Activated naive CD4-positive, alpha-beta T cell treated with anti-CD3 and anti-CD28 coated beads for 36 hours (primary cell): ENCODE data around the gene NUDT16. TPM values are rescaled to one million over a fixed set of nuclear protein-coding genes. Genes with fewer than 3 reads are reported as not detected.
"Not testable (repeated sequence)": the region's sequence is repeated elsewhere in the genome, so short reads cannot be mapped to it uniquely, and the experiment has no call there.

ENCODE experiments used
- CTCF ChIA-PET: fragments of 350-600 bp; sonication (Branson Sonifier 250); formaldehyde crosslinking; loops from one replicate; lab custom pipeline; 2021; ENCODE audit warnings: antibody characterized with exemption; lab: Charles Lee
- DNase-seq: peaks from one replicate; pipeline ENCODE4 v3.0.0-alpha.2; 2020
- H3K27ac Mint-ChIP-seq: one replicate; pipeline ENCODE4 v1.8.0; 2021; ENCODE audit warnings: mild to moderate bottlenecking, mixed read lengths
- H3K27me3 Mint-ChIP-seq: one replicate; pipeline ENCODE4 v1.8.0; 2021; ENCODE audit warnings: low read depth, mixed read lengths
- H3K36me3 Mint-ChIP-seq: one replicate; pipeline ENCODE4 v1.8.0; 2021; ENCODE audit warnings: low read depth, mixed read lengths
- H3K4me1 Mint-ChIP-seq: one replicate; pipeline ENCODE4 v1.8.0; 2021; ENCODE audit warnings: low read depth, mixed read lengths
- H3K4me3 Mint-ChIP-seq: one replicate; pipeline ENCODE4 v1.8.0; 2021; ENCODE audit warnings: mild to moderate bottlenecking, moderate library complexity, mixed read lengths
- H3K9me3 Mint-ChIP-seq: one replicate; pipeline ENCODE4 v1.8.0; 2021; ENCODE audit warnings: mixed read lengths
- intact Hi-C: fragments of 100-400 bp; cut with micrococcal nuclease; formaldehyde crosslinking; loops from one replicate; pipeline ENCODE4 v1.15.1; 2023
- total RNA-seq, 2 experiments: library from RNA; stranded (reverse); gene quantifications; one replicate each; pipeline ENCODE4 v1.2.3, GENCODE V29; 2021

NUDT16 gene
- total RNA-seq, 2 experiments from 2014 or later: 4.9 to 5.9 TPM

GRCh38 chr3:131360191-131360755 is 21.3 kb upstream of the NUDT16 start:
- Mint-ChIP-seq H3K4me1 (peaks cover 13% of the 10 kb centered on the region), H3K27me3 (peaks cover 36% of the 10 kb centered on the region), H3K27ac (no peak overlapping the region), H3K4me3 (no peak overlapping the region), H3K9me3 (peaks cover under 1% of the 10 kb centered on the region), H3K36me3 (no peaks in the 10 kb centered on the region)
- intact Hi-C loops: no loop called here
- DNase-seq: no peak
- CTCF ChIA-PET: interaction anchor here (0.7 kb wide), 1 partner anchor 21 kb away, joined by 4 read pairs; the partner anchor contains the start of gene NUDT16

- CTCF ChIA-PET: interaction anchor here (0.7 kb wide), 1 partner anchor 21 kb away, joined by 4 read pairs; the partner anchor contains the start of gene NUDT16
- H3K27ac Mint-ChIP-seq, H3K9me3 Mint-ChIP-seq, intact Hi-C loops, H3K36me3 Mint-ChIP-seq, H3K4me3 Mint-ChIP-seq, DNase-seq: not testable (repeated sequence)
- Mint-ChIP-seq H3K27me3 (peaks cover 42% of the 10 kb centered on the region), H3K4me1 (peaks cover 13% of the 10 kb centered on the region)
Measured at GRCh38 chr3:131361066-131361463, 20.5 kb upstream of the NUDT16 start.

GRCh38 chr3:131361464-131362421 is 19.8 kb upstream of the NUDT16 start:
- Mint-ChIP-seq H3K27ac (no peak overlapping the region), H3K4me1 (peaks cover 13% of the 10 kb centered on the region), H3K9me3 (peaks cover 3% of the 10 kb centered on the region), H3K36me3 (no peaks in the 10 kb centered on the region), H3K27me3 (peaks cover 39% of the 10 kb centered on the region), H3K4me3 (peak overlapping the region; percentile 49)
- DNase-seq: peak; percentile 15
- CTCF ChIA-PET: no interaction called here
- intact Hi-C loops: no loop called here

- peaks cover 13% of the 10 kb centered on the region for H3K4me1 Mint-ChIP-seq
- peaks cover 38% of the 10 kb centered on the region for H3K27me3 Mint-ChIP-seq
- no peaks in the 10 kb centered on the region for H3K36me3 Mint-ChIP-seq
- CTCF ChIA-PET: no interaction called here
- H3K4me3 Mint-ChIP-seq: no peak overlapping the region
- peaks cover 3% of the 10 kb centered on the region for H3K9me3 Mint-ChIP-seq
- intact Hi-C loops: no loop called here
- DNase-seq: no peak
- no peak overlapping the region for H3K27ac Mint-ChIP-seq
Measured at GRCh38 chr3:131363275-131363674, 18.3 kb upstream of the NUDT16 start.

GRCh38 chr3:131370935-131371687 is 10.5 kb upstream of the NUDT16 start:
- intact Hi-C loops: no loop called here
- H3K36me3 Mint-ChIP-seq: no peaks in the 10 kb centered on the region
- H3K4me3 Mint-ChIP-seq: no peak overlapping the region
- H3K27me3 Mint-ChIP-seq: no peaks in the 10 kb centered on the region
- CTCF ChIA-PET: no interaction called here
- no peaks in the 10 kb centered on the region for H3K9me3 Mint-ChIP-seq
- no peak overlapping the region for H3K27ac Mint-ChIP-seq
- no peaks in the 10 kb centered on the region for H3K4me1 Mint-ChIP-seq
- no peak for DNase-seq

GRCh38 chr3:131371688-131372066 is 9.9 kb upstream of the NUDT16 start:
- no peak overlapping the region for H3K4me3 Mint-ChIP-seq
- no peaks in the 10 kb centered on the region for H3K27me3 Mint-ChIP-seq
- H3K27ac Mint-ChIP-seq: no peak overlapping the region
- intact Hi-C loops: no loop called here
- no peaks in the 10 kb centered on the region for H3K36me3 Mint-ChIP-seq
- H3K9me3 Mint-ChIP-seq: no peaks in the 10 kb centered on the region
- no peaks in the 10 kb centered on the region for H3K4me1 Mint-ChIP-seq
- no peak for DNase-seq
- CTCF ChIA-PET: no interaction called here

- Mint-ChIP-seq H3K4me3 (no peak overlapping the region), H3K27ac (no peak overlapping the region), H3K4me1 (no peaks in the 10 kb centered on the region), H3K9me3 (no peaks in the 10 kb centered on the region), H3K36me3 (no peaks in the 10 kb centered on the region), H3K27me3 (no peaks in the 10 kb centered on the region)
- intact Hi-C loops: no loop called here
- no peak for DNase-seq
- CTCF ChIA-PET: no interaction called here
Measured at GRCh38 chr3:131374741-131375140, 6.8 kb upstream of the NUDT16 start.

- Mint-ChIP-seq H3K27ac (peak overlapping the region; percentile 81), H3K4me3 (peak overlapping the region; percentile 94), H3K4me1 (peaks cover 14% of the 10 kb centered on the region)
- intact Hi-C loops: loop anchor here (1.0 to 5.0 kb wide), 7 partner anchors 122 to 1489 kb away; partner anchors contain the start of genes ASTE1, DNAJC13, NEK11 and PIK3R4
- not testable (repeated sequence) for H3K27me3 Mint-ChIP-seq, H3K36me3 Mint-ChIP-seq, DNase-seq, H3K9me3 Mint-ChIP-seq
- CTCF ChIA-PET: interaction anchor here (1.5 kb wide), 1 partner anchor 20 kb away, joined by 4 read pairs; no protein-coding TSS in a partner anchor
Measured at GRCh38 chr3:131380821-131381444, 641 bp upstream of the NUDT16 start.

- H3K4me1 Mint-ChIP-seq: peaks cover 18% of the 10 kb centered on the region
- no peaks in the 10 kb centered on the region for H3K9me3 Mint-ChIP-seq
- H3K4me3 Mint-ChIP-seq: no peak overlapping the region
- H3K36me3 Mint-ChIP-seq: peaks cover 13% of the 10 kb centered on the region
- intact Hi-C loops: no loop called here
- no peak for DNase-seq
- CTCF ChIA-PET: interaction anchor here (1.0 kb wide), 1 partner anchor 353 kb away, joined by 3 read pairs; no protein-coding TSS in a partner anchor
- H3K27me3 Mint-ChIP-seq: no peaks in the 10 kb centered on the region
- H3K27ac Mint-ChIP-seq: no peak overlapping the region
Measured at GRCh38 chr3:131386429-131387165, 5.0 kb downstream of the NUDT16 start.

GRCh38 chr3:131387796-131388489 is 6.4 kb downstream of the NUDT16 start:
- Mint-ChIP-seq H3K27ac (no peak overlapping the region), H3K4me1 (peaks cover 13% of the 10 kb centered on the region), H3K27me3 (no peaks in the 10 kb centered on the region), H3K36me3 (peaks cover 13% of the 10 kb centered on the region), H3K4me3 (no peak overlapping the region), H3K9me3 (no peaks in the 10 kb centered on the region)
- intact Hi-C loops: no loop called here
- CTCF ChIA-PET: no interaction called here
- DNase-seq: no peak

GRCh38 chr3:131388490-131388799 is 6.9 kb downstream of the NUDT16 start:
- Mint-ChIP-seq H3K9me3 (no peaks in the 10 kb centered on the region), H3K4me1 (peaks cover 13% of the 10 kb centered on the region), H3K27me3 (no peaks in the 10 kb centered on the region), H3K4me3 (no peak overlapping the region), H3K36me3 (peaks cover 13% of the 10 kb centered on the region), H3K27ac (no peak overlapping the region)
- DNase-seq: no peak
- intact Hi-C loops: no loop called here
- CTCF ChIA-PET: no interaction called here
